ENCODE results near the gene THSD4.

GRCh38 chr15:71649894-71650293, 534.6 kb downstream of the THSD4 start:
- no peak for TF ChIP-seq CTCF (conservative IDR thresholded peaks at IDR 0.05 in 1 of 2, IDR thresholded peaks at IDR 0.05 in 1 of 2; ENCODE audit: low read depth in 1 of 2, low read length in 2 of 2)
- TF ChIP-seq EZH2 (IDR thresholded peaks at IDR 0.05; ENCODE audit: low read length, missing control alignments), result no peak

Data from fibroblast of lung (primary cell).